ENCODE measurements around the gene RRAGD. TPM values are rescaled to one million over a fixed set of nuclear protein-coding genes. Genes with fewer than 3 reads are reported as not detected.

RRAGD gene
- total and polyA plus RNA-seq, 2 of the 8 experiments (the other 6 are each of a cell fraction or from before 2014, with no cell fraction given) = 7.2 to 30.8 TPM

GRCh38 chr6:89432875-89433251 is 20.8 kb upstream of the RRAGD start, which contains the start of gene ANKRD6 (continued):
- peak in 1 of 2 experiments; percentile 59; a peak in 1 of 4 replicates for TF ChIP-seq HDAC2 (IDR thresholded peaks at IDR 0.05; ENCODE audit: borderline replicate concordance in 1 of 2, low read depth in 2 of 2, low read length in 2 of 2)
- TF ChIP-seq RBBP5 (IDR thresholded peaks at IDR 0.05; ENCODE audit: borderline replicate concordance, low read depth, low read length) = no peak
- no peak for TF ChIP-seq JUND (IDR thresholded peaks at IDR 0.05; ENCODE audit: low read length)
- no peak for TF ChIP-seq SIN3A (conservative IDR thresholded peaks at IDR 0.05 in 1 of 2, IDR thresholded peaks at IDR 0.05 in 1 of 2; ENCODE audit: low read depth in 1 of 2, low read length in 2 of 2)
- no peak for TF ChIP-seq CREB1 (IDR thresholded peaks at IDR 0.05)
- no peak for TF ChIP-seq ZNF274 (IDR thresholded peaks at IDR 0.05; ENCODE audit: borderline replicate concordance, extremely low read depth, low read length)
- TF ChIP-seq SP2 (IDR thresholded peaks at IDR 0.05; ENCODE audit: low read length) = no peak
- no peak for TF ChIP-seq RNF2 (IDR thresholded peaks at IDR 0.05; ENCODE audit: borderline replicate concordance, low read depth, low read length, missing control alignments, poor library complexity, severe bottlenecking)
- no peak for TF ChIP-seq BCL11A (IDR thresholded peaks at IDR 0.05; ENCODE audit: low read depth in 2 of 2, low read length in 2 of 2)
- no peak for TF ChIP-seq RXRA (IDR thresholded peaks at IDR 0.05; ENCODE audit: insufficient read depth, low read depth, low read length)
- no peak for TF ChIP-seq FOSL1 (IDR thresholded peaks at IDR 0.05; ENCODE audit: insufficient read depth, low read depth, low read length)
- TF ChIP-seq SIRT6 (IDR thresholded peaks at IDR 0.05; ENCODE audit: low read length) = no peak
- no peak for TF ChIP-seq SP4 (IDR thresholded peaks at IDR 0.05; ENCODE audit: low read length)
- TF ChIP-seq CBX5 (IDR thresholded peaks at IDR 0.05; ENCODE audit: low read depth, low read length) = no peak
- no peak for TF ChIP-seq EZH2 (IDR thresholded peaks at IDR 0.05; ENCODE audit: low read depth, low read length, severe bottlenecking)
- TF ChIP-seq RAD21 (IDR thresholded peaks at IDR 0.05 in 1 of 2, conservative IDR thresholded peaks at IDR 0.05 in 1 of 2; ENCODE audit: low read depth in 2 of 2, low read length in 2 of 2) = peak; percentile 86 to 100
- no peak for TF ChIP-seq GABPA (IDR thresholded peaks at IDR 0.05; ENCODE audit: borderline replicate concordance, insufficient read depth, low read length)
